ENCODE measurements around the gene MPV17L. TPM values are rescaled to one million over a fixed set of nuclear protein-coding genes. Genes with fewer than 3 reads are reported as not detected.

Gene MPV17L
- total RNA-seq (2022; extraction: Qiagen RNA extraction; ENCODE audit: low read depth) = 4.6 to 6.0 TPM (median 4.9 TPM) in 5 replicates

GRCh38 chr16:15395631-15396508, at the start of gene MPV17L:
MPV17L (plus strand) TSS chr16:15395754; CDS start chr16:15395898, 144 bp downstream.

GRCh38 chr16:15378194-15378593, 17.4 kb upstream of the MPV17L start, which contains the start of gene NPIPA5:
NPIPA5 (minus strand) TSS chr16:15378294; CDS start chr16:15378294, 0 bp downstream.

GRCh38 chr16:15434425-15435215, 39.1 kb downstream of the MPV17L start, which contains the start of gene BMERB1:
BMERB1 (plus strand) TSS chr16:15434588; CDS start chr16:15434654, 66 bp downstream.

Other genes with a start within 250 kb of the MPV17L start
- gene NPIPA5, start 17.5 kb upstream of the MPV17L start, total RNA-seq (2022; extraction: Qiagen RNA extraction; ENCODE audit: low read depth) = 0.14 to 1.1 TPM (median 0.33 TPM) in 4 of 5 replicates, not detected in the other
- 78.0 to 90.1 TPM (median 82.6 TPM) in 5 replicates for gene BMERB1, start 38.8 kb downstream of the MPV17L start, total RNA-seq (2022; extraction: Qiagen RNA extraction; ENCODE audit: low read depth)
- 8.1 to 10.9 TPM (median 10.2 TPM) in 5 replicates for gene MARF1, start 247.4 kb downstream of the MPV17L start, total RNA-seq (2022; extraction: Qiagen RNA extraction; ENCODE audit: low read depth)

Measured in A549 treated with GW870086 at 1 μM for 4 hours (cell line).